ENCODE measurements around the gene GZF1.

GZF1 gene

DNA sequence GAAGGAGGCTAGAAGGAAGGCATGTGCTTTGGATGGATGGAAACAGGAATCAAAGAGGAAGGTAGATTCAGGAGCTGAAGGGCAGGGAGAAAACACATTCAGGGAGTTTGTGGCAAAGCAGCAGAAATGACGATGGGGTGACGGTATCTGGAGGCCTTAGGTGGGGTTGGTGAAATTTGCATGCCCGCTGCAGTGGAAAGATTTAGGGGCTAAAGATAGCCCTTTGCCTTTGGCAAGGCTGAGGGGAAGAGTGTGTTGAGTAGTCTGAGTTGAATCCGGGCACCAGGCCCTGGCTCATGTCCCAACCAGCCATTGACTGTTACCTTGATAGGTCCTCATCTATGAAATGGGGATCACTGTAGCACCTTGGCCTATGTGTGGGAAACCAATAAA lies 1.3 kb downstream of the GZF1 start:
- ATAC-seq (ENCODE audit: low read depth) (no peak), DNase-seq (ENCODE audit: low spot score) (no peak)
- peaks cover 35% of the 10 kb centered on the region for H3K4me1 ChIP-seq (ENCODE audit: insufficient read depth, poor library complexity, severe bottlenecking)
- TF ChIP-seq, protein P1, sequence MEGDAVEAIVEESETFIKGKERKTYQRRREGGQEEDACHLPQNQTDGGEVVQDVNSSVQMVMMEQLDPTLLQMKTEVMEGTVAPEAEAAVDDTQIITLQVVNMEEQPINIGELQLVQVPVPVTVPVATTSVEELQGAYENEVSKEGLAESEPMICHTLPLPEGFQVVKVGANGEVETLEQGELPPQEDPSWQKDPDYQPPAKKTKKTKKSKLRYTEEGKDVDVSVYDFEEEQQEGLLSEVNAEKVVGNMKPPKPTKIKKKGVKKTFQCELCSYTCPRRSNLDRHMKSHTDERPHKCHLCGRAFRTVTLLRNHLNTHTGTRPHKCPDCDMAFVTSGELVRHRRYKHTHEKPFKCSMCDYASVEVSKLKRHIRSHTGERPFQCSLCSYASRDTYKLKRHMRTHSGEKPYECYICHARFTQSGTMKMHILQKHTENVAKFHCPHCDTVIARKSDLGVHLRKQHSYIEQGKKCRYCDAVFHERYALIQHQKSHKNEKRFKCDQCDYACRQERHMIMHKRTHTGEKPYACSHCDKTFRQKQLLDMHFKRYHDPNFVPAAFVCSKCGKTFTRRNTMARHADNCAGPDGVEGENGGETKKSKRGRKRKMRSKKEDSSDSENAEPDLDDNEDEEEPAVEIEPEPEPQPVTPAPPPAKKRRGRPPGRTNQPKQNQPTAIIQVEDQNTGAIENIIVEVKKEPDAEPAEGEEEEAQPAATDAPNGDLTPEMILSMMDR (IDR thresholded peaks at IDR 0.05; ENCODE audit: poor library complexity, severe bottlenecking), result no peak
- H3K4me3 ChIP-seq (ENCODE audit: severe bottlenecking), result peak overlapping the region; percentile 74
- H3K36me3 ChIP-seq (ENCODE audit: low read depth), result peaks cover 39% of the 10 kb centered on the region
- H3K9me3 ChIP-seq (ENCODE audit: severe bottlenecking), result no peaks in the 10 kb centered on the region
- peak overlapping the region; percentile 86 for H3K27ac ChIP-seq (ENCODE audit: poor library complexity, severe bottlenecking)
- H3K27me3 ChIP-seq (ENCODE audit: insufficient read depth, poor library complexity, severe bottlenecking), result no peaks in the 10 kb centered on the region

DNA sequence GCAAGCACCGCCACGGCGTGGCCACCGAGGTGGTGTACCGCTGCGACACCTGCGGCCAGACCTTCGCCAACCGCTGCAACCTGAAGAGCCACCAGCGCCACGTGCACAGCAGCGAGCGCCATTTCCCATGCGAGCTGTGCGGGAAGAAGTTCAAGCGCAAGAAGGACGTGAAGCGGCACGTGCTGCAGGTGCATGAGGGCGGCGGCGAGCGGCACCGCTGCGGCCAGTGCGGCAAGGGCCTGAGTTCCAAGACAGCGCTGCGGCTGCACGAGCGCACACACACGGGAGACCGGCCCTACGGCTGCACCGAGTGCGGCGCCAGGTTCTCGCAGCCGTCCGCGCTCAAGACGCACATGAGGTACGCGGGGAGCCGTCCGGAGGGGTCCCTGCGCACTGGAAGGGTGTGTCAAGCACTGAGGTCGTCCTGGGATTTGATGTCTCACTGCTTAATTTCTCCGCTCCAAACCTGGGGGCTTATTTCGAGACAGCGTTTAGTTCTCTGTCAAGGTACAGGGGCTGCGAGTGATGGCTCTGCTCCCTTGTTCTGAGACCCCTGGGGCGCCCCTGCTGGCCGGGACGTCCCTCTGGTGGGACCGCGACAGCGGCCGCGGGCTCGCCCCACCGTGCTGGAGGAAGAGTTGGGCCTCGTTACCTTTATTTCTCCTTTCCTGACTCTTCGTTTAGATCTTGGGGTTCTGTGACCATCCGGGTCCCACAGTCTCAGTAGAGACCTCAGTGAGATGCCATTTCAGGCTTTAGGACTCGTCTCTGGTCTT lies 3.6 kb downstream of the GZF1 start:
- TF ChIP-seq, protein P1 (IDR thresholded peaks at IDR 0.05; ENCODE audit: poor library complexity, severe bottlenecking), result no peak
- H3K27ac ChIP-seq (ENCODE audit: poor library complexity, severe bottlenecking), result no peak overlapping the region
- peaks cover 62% of the 10 kb centered on the region for H3K36me3 ChIP-seq (ENCODE audit: low read depth)
- no peak for DNase-seq (ENCODE audit: low spot score)
- no peaks in the 10 kb centered on the region for H3K27me3 ChIP-seq (ENCODE audit: insufficient read depth, poor library complexity, severe bottlenecking)
- H3K9me3 ChIP-seq (ENCODE audit: severe bottlenecking), result no peaks in the 10 kb centered on the region
- H3K4me3 ChIP-seq (ENCODE audit: severe bottlenecking), result no peak overlapping the region
- ATAC-seq (ENCODE audit: low read depth), result no peak
- H3K4me1 ChIP-seq (ENCODE audit: insufficient read depth, poor library complexity, severe bottlenecking), result peaks cover 35% of the 10 kb centered on the region

DNA sequence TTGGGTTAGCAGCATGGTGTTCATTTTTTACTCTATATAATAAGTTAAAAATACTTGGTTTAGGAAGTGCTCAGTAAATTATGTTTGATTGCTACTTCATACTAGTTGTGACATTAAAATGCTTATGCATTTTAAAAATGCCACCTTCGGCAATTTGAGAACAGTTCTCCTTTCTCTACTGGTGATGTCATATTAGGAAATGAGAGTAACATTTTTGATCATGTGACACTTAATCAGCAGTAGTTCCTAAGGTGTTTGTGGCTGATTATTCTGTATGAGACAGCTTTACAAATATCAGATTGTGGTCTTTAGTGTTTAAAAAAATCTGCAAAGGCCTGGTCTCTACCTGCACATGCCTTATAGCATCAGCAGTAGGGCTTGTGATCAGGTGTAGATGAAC lies 4.4 kb downstream of the GZF1 start:
- Histone ChIP-seq H3K4me1 (ENCODE audit: insufficient read depth, poor library complexity, severe bottlenecking) (peaks cover 30% of the 10 kb centered on the region), H3K36me3 (ENCODE audit: low read depth) (peaks cover 70% of the 10 kb centered on the region), H3K9me3 (ENCODE audit: severe bottlenecking) (no peaks in the 10 kb centered on the region), H3K27ac (ENCODE audit: poor library complexity, severe bottlenecking) (no peak overlapping the region), H3K27me3 (ENCODE audit: insufficient read depth, poor library complexity, severe bottlenecking) (no peaks in the 10 kb centered on the region), H3K4me3 (ENCODE audit: severe bottlenecking) (no peak overlapping the region)
- no peak for DNase-seq (ENCODE audit: low spot score)
- no peak for ATAC-seq (ENCODE audit: low read depth)
- TF ChIP-seq, protein P1 (IDR thresholded peaks at IDR 0.05; ENCODE audit: poor library complexity, severe bottlenecking), result no peak

DNA sequence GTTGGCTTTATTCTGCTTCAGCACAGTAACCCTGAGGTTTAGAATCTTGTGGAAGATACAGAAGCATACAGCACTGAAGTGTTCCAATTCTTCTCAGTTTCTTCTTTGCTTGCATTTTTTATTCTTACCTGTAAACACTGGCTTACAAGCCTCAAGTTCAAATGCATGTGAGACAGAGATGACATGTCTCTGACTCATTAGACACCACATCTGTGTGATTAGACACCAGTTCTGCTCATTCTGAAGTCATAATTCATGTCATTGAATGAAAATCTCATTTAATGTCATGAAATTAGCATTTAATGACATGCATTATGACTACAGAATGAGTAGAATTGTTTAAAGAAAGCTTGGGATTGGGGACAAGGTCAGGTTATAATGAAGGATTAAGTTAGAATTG lies 5.8 kb downstream of the GZF1 start:
- Histone ChIP-seq H3K27ac (ENCODE audit: poor library complexity, severe bottlenecking) (peak overlapping the region; percentile 17), H3K4me1 (ENCODE audit: insufficient read depth, poor library complexity, severe bottlenecking) (peaks cover 30% of the 10 kb centered on the region), H3K36me3 (ENCODE audit: low read depth) (peaks cover 84% of the 10 kb centered on the region), H3K4me3 (ENCODE audit: severe bottlenecking) (no peak overlapping the region), H3K9me3 (ENCODE audit: severe bottlenecking) (no peaks in the 10 kb centered on the region), H3K27me3 (ENCODE audit: insufficient read depth, poor library complexity, severe bottlenecking) (no peaks in the 10 kb centered on the region)
- TF ChIP-seq, protein P1 (IDR thresholded peaks at IDR 0.05; ENCODE audit: poor library complexity, severe bottlenecking), result no peak
- ATAC-seq (ENCODE audit: low read depth) (peak; percentile 77), DNase-seq (ENCODE audit: low spot score) (no peak)

Measured in RWPE2 (cell line).